ENCODE results near the gene OGFOD2.

Gene OGFOD2

DNA sequence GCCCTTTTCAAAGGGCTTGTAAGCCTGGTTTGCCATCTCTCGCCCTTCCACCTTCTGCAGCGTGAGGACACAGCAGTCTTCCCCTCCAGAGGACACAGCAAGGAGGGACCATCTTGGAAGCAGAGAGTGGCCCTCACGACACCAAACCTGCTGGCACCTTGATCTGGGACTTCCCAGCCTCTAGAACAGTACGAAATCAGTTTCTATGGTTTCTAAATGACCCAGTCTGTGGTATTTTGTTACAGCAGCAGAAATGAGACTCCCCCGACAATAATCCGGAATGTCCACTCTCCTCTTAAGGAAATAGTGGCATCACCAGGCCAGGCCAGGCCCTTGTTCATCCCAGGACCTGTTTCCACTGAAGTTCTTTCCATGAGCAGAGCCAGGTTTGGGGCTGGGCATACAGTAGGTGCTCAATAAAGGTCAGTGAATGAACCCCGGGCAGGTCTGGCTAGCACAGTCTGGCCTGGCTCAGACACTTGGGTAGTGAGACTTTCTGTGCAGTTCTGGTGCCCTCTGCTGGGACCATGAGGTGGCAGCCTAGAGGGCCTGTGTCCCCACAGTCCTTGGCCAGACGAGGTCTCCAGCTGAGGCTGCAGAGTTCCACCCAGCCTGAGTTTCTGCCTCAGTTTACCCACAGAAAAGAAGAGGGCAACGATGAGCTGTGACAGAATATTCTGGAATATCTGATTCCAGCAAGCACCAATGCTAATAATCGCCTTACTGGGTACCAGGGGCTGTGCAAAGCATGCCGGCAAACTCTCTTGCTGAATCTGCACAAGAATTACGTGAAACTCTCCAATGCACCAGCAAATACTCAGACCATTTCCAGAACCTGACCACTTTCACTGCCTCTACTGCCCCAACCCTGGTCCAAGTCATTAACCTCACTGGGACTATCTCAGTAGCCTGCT, 22.8 kb upstream of the OGFOD2 start:
- DNase-seq: peak; percentile 69

GRCh38 chr12:122955156-122955555, 19.9 kb upstream of the OGFOD2 start:
- DNase-seq: no peak

DNA sequence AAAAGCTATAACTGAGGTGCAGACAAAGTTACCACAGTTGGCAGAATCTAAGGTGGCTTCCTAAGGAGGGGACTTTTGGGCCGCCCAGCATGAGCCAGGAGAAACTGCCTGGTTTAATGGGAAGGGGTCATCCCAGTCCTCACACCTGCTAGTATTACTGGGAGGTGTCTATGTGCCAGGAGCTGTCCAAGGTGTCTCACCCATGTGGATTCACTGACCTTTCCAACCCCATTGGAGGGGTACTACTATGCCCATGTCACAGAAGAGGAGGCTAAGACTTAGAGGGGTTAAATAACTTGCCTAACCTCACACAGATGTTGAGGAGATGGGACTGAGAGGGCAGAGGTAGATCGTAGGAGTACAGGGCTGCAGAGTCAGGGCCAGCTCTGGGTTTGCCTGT, 19.0 kb upstream of the OGFOD2 start:
- no peak for DNase-seq

DNA sequence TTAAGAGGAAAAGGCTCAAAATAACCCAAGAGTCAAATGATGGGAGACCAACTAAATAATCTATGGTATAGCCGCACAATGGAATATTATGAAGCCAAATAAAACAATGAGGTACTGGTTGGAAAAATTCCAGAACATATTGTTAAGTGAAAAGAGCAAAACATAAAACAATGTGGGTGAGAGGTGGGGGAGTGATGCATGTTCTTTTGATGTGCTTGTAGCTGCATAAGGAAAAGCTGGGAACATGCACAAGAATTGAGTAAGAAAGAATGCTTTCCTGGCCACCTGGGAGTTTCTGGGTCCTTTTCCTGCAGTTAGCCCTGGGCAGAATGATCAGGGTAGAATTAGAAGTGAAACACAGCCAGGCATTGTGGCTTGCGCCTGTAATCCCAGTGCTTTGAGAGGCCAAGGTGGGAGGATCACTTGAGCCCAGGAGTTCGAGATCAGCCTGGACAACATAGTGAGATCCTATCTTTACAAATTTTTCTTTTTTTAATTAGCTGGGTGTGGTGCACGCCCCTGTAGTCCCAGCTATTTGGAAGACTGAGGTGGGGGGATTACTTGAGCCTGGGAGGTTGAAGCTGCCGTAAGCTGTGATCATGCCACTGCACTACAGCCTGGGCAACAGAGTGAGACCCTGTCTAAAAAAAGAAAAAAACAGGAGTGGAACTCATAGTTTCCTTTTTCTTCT, 16.7 kb upstream of the OGFOD2 start:
- DNase-seq: no peak

GRCh38 chr12:122959566-122960192, 15.4 kb upstream of the OGFOD2 start:
- no peak for DNase-seq

- DNase-seq: no peak
Observed at GRCh38 chr12:122960193-122960569, 14.9 kb upstream of the OGFOD2 start.

DNA sequence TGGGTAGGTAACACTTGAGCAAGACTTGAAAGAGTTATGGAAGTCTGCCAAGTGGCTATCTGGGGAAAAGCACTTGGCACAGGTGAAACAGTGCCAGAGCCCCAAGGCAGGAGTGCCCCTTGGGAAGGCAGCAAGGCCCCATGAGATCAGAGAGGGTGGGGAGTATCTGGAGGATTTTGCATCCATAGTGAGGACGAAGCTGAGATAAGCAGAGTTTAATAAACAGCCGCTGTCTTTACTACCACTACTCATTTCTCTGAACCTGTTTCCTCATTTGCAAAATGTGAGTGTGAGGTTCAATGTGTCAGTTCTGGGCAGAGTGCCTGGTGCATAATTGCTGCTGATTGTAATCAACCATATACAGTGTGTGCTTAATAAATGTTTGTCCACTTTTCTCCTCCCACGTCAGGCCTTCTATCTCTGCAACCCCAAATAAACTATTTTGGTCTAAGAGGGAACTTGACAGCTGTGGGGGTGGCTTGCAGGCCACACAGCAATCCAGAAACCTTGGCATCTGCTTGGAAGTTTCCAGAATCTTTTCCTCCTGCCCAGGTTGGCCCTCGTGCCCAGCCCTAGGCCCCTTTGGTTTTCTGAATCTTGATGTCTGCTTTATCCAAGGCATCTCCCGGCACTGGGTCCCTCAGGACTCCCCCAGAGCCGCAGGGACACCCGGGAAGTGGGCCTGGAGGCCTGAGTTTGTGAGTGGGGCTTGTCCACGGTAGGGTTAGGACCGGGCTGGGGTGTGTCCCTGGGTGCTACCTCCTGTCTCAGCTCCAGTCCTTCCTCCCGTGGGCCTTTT, 13.3 kb upstream of the OGFOD2 start:
- no peak for DNase-seq

DNA sequence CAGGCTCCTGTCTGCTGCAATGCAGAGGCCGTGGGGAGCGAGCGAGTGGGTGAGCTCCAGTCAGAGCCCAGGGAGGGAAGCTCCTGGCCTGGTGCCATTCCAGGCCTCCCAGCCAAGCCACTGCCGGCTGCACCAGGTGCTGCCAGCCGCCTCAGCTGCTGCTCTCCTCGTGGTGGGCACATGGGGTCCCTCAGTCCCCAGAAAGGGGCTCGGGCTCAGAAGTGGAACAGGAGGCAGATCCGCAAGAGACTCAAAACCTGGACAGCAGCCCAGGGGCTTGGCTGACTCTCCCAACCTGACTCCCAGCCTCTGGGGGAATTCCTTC, 11.1 kb upstream of the OGFOD2 start:
- no peak for DNase-seq

DNA sequence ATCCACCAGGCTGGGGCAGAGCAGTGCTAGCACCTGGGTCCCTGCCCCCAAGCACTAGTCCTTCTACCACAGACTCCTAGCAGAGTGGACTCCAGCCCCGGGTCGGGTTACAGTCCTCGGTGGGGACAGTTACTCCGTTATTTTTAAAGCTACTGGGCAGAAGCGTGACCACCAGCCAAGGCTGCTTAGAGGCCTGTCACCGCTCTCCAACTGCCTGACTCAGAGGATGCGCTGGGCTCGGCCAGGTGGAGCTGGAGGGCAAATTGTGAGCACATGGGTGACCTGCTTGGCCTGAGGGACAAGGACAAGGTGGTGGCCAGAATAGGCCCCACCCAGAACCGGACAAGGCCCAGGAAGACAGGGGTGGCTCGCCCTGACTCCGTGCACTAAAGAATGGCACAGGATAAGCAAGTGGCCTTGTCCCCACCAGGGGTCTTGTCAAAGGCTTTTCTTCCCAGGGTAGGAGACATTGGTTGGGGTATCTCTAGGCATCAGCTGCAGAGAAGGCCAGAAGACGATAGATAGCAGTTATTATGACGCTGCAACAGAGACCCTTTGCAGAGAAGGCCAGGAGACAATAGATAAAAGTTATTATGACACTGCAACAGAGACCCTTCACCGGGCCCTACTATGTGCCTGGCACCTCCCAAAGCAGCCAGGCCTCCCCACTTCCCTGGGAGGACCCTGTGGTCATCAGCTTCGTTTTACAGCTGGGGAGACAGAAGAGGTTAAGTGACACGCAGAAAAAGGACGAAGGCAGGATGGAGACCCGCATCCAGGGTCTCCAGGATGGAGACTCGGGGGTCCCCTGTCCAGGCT, 10.4 kb upstream of the OGFOD2 start:
- no peak for DNase-seq

DNA sequence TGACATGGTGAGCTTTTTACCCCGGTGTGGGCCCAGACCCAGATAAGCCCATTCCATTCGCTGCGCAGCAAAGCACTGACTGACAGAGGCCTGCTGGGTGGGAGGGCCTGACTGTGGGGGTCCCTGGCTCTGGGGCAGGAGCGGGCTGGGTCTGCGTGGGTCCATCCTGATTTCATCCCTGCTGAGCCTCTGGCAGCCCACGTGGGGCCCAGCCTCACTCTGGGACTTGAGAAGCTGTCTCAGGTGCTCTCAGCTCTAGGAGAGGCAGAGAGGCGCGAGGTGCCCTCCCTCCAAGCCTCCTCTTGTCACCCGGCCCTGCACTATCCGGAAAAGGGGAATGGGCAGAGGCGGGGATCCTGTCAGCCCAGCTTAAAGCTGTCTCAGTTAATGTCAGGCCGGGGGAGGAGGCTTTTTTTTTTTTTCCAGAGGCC, 9.7 kb upstream of the OGFOD2 start:
- no peak for DNase-seq

DNA sequence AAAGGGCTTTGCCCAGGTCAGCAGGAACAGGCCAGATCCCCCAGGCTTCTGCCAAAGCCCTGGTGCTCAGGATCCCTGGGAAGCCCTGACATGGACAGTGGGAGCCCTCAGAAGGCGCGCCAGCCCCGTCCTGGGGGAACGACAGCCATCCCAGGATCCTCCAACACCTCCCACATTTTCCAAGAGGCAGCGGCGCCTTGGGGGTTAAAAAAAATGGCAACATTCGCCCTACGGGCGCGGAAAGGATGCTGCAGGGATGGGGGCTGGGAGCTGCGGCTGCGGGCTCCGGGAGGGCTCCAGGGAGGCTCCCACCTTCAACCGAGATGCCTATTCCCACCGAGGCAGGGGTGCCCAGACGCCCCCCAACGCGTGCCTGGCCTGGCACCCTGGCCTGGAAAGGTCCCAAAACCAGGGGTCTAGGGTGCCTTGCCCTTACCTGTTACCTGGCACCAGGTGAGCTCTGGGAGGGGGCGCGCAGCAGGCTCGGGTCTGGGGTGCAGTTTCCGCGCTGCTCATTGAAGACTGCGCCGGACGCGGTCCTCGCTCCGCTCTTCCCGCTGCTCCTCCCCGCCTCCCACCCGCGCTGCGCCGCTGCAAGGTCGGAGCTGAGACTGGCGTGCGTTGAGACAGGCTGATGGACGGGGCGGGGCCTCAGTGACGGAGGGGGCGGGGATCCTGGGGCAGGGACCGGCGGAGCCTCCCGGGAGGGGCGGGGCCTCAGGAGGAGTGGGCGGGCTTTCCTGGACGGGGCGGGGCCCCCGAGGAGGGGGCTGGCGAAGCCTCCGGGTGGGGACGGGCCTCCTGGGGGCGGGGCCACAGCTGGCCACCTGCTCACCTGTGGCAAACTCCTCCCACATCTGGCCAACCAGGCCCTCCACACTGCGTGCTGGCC, 8.9 kb upstream of the OGFOD2 start, which contains the start of gene ABCB9:
ABCB9 (minus strand) TSS at position 613 of the 892 bp plus-strand sequence. CDS start 6,228 bp downstream, outside the sequence.
- peak; percentile 90 for DNase-seq

DNA sequence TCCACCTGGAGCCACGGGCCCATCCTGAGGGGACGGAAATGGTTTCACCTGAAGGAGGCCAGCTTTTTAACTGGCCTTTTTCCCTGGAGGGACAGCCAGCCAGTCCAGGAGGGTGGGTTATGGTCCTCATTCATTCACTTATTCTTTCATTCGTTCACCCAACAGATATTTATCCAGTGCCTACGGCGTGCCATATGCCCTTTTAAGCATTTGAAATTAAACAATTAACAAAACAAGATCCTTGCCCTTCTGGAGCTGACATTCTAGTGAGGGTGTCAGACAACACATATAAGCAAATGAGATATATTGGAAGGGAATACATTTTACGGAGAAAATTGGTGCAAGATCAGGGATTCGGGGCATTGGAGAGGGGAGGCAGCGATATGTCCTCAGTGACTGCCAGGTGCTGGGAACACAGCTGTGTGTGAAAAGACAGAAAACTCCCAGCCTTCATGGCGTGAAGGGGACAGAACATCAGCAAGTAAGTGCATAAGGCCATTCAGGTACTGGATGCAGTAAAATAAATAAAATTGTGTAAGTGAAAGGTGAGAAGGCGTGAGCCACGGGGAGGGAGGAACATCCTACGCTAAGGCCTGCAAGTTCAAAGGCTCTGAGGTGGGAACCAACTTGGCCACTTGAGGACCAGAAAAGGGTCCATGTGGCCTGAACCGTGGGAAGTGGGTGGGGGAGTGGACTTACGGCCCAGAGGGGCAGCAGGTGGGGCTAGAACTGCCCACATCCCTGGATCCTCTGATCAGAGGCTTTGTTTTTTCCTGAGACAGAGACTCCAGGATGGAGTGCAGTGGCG, 8.1 kb upstream of the OGFOD2 start:
- DNase-seq: no peak

- DNase-seq: no peak
Observed at GRCh38 chr12:122968104-122968503, 6.9 kb upstream of the OGFOD2 start.

GRCh38 chr12:122969676-122970075, 5.4 kb upstream of the OGFOD2 start:
- no peak for DNase-seq

DNA sequence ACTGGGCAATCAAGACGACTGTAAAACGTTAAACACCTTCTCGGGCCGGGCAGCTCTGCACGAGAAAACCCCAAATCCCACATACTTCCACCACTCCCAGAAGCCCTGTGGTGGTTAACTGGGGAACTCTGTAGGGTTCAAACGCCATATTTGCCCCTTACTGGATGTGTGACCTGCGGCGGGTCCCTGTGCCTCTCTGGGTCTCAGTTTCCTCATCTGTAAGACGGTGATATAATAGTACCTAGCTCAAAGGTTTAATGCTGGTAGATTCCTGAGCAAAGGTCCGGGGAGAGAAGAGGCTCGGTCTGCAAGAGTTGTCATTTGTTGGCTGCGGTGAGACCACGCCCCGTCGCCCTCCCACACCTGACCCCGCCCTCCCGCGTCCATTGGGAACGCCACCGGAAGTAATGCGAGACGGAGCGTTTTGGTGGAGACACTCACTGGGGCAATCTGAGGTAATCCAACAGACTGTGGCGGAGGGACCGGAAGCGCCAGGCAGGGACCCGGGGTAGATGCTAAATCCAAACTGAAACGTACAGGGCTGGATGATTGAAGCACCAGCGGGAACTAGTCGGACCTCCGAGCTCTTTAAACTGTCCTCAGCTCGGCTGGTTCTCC, 661 bp upstream of the OGFOD2 start:
- peak; percentile 99 for DNase-seq

GRCh38 chr12:122975790-122976647, 975 bp downstream of the OGFOD2 start:
- no peak for DNase-seq

DNA sequence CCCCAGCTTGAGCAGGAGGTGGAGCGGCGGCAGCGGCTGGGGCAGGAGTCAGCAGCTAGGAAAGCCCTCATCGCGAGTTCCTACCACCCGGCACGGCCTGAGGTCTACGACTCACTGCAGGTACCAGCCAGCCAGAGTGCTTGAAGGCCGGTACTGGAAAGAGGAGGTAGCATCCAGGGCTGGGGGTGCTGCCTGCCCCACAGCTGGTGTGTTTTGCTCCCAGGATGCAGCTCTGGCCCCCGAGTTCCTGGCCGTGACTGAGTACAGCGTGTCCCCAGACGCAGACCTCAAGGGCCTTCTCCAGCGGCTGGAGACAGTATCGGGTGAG, 1.6 kb downstream of the OGFOD2 start:
- no peak for DNase-seq

DNA sequence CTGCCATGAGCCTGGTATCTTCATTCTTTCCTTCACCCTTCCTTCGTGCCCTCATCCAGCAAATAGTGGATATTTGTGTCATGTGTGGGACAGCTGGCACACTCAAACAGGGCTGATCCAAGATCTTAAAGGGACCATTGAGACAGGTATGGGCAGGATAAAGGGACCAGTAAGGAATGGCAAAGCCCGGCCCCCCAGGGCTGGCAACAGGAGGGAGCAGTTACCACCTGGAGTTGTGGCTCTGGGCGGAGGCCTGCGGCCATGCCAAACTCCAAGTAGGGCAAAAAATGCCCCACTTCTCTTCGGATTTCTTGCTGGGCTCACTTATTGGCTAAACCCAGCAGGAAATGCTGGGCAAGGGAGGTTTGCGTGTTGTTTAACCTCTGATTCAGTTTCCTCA, 2.1 kb downstream of the OGFOD2 start:
- no peak for DNase-seq

Data from fibroblast of skin of back (primary cell).